Islet precursor cell (in vitro differentiated cells): ENCODE data around the gene CNTN5.
"Not testable (repeated sequence)": the region's sequence is repeated elsewhere in the genome, so short reads cannot be mapped to it uniquely, and the experiment has no call there.

Experiments
- DNase-seq: peaks from one replicate; pipeline ENCODE4 v3.0.0-alpha.2; 2018

CNTN5 gene

DNA sequence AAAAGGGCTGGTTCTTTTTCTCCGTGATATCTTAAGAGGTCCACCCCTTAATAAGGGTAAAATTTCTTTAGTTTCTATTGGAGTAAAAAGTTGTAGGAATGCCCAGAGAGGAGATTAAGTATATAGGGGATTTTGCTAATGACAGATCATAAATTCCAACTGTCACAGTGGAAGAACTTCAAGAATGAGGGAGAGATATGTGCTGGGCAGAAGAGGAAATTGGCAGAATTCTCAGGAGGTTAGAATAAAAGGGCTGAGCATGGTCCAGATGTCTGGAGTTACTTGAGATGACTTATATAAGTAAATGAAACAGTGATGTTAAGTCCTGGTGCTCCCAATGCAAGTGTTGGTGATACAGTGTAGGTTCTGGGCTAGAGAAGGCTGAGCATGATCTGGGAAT, 1248.8 kb downstream of the CNTN5 start:
- no peak for DNase-seq

DNA sequence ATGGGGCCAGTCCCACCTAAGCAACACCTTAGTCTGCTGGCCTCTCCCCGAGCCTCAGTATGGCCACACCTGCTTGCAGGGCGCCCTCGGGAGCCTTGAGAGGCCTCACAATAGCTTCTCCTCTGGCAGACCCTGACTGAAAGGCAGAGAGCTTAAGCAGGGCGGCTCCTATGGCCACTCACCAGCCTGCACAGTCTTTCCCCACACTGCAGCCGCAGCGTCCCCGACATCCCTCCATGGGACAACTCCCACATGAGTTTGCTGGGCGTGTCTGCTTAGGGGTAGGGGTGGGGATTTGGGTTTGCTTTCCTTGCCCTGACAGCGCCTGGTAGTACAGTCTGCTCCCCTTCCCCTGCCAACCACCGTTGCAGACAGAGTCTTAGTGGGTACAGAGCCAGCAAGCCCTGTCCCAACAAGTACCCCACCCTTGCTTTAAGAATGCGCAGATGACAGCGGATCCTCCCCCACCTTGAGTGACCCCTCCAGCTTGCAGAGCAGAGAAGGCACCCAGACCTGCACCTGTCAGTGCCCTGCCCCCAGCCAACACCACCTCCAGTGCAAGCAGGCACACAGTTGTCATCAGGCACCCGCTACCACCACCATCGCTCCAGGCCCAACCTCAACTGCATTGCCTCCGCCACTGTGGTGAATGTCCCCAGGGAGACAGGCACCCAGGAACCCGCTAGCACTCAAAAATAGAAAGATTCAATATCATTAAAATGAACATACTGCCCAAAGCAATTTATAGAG, 1252.5 kb downstream of the CNTN5 start:
- DNase-seq: no peak

GRCh38 chr11:100274466-100274865, 1253.7 kb downstream of the CNTN5 start:
- not testable (repeated sequence) for DNase-seq

DNA sequence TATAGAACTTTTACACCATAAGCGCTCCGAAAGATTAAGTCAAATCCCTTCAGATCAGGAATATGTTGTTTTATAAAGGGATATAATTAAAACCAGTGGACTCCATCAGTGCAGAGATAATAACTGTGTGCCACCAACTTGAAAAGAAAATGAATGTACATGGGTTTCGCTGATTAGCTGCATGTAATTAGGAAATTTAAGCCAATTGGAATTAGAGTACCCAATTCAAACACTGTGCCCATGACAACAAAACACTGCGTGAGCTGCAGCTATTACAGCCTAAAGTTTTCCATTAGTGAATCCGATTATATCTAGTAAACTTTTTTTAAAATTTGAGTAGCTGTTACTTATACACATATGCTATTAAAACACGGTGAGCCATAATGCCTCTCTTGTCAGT, 1274.0 kb downstream of the CNTN5 start:
- no peak for DNase-seq

DNA sequence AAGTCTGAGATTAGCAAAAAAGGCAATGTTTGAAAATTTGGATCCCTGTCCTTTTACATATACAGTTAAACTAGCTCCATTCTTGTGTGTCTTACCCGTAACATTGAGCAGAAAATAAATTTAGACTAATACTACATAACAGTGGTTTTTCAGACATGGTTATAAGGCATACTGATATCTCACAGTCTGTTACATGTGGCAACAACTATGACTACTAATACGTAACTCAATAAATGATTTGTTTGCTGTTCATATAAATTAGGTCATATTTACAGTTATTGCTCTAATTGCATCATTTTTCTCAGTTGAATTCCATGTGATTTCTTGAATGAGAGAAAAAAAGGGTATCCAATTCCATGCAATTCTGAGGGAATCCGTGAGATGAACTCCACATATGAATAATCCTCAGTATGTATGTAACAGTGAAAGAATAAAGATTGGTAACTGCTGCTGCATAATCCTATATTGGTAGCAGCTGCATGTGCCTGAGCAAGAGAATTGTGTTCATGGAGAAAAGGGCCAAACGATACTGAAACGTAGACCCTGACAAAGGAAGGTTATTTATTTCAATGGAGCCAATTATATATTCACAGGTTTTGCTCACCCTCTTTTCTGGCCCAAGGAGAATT, 1275.4 kb downstream of the CNTN5 start:
- DNase-seq: no peak

- no peak for DNase-seq
Observed at GRCh38 chr11:100297516-100297915, 1276.8 kb downstream of the CNTN5 start.

GRCh38 chr11:100302824-100303223, 1282.1 kb downstream of the CNTN5 start:
- DNase-seq: no peak

DNA sequence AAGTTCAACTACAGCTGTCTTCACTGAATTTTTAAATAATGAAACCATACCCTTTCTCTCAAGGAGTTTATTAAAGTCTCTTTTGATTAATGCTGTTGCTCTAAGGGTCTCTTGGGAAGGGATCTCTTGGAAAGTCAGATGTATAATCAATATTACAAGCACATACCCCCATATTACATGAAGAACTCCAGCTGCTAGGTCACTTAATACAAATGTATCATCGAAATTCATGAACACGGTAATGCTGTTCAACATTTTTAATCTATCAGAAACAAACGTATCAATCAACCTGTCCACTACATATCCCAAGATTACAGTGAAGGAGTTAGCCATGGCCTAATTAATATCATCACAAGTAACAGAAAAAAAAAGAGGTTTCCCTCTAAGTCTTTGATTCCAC, 1283.1 kb downstream of the CNTN5 start:
- DNase-seq: no peak

- no peak for DNase-seq
Observed at GRCh38 chr11:100308202-100308601, 1287.5 kb downstream of the CNTN5 start.

DNA sequence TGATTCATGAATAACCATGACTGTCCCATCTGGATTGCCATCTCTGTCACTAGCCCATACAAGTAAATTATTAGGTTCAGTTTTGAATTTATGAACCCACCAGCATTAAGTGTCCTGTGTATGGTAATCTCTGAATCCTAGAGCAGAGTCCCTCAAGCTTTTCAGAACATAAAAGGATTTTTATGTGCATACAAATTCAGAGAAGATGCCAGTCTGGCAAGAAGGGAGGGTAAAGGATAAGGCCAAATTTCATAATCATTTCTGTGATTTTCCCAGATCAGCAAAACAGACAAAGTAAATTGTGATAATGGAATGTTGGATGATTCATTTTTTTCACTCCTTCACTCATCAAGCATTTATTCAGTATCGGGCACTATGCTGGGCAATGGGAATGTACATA, 1295.2 kb downstream of the CNTN5 start:
- DNase-seq: no peak

- DNase-seq: no peak
Observed at GRCh38 chr11:100316952-100317351, 1296.2 kb downstream of the CNTN5 start.

- DNase-seq: no peak
Observed at GRCh38 chr11:100319691-100320090, 1298.9 kb downstream of the CNTN5 start.

DNA sequence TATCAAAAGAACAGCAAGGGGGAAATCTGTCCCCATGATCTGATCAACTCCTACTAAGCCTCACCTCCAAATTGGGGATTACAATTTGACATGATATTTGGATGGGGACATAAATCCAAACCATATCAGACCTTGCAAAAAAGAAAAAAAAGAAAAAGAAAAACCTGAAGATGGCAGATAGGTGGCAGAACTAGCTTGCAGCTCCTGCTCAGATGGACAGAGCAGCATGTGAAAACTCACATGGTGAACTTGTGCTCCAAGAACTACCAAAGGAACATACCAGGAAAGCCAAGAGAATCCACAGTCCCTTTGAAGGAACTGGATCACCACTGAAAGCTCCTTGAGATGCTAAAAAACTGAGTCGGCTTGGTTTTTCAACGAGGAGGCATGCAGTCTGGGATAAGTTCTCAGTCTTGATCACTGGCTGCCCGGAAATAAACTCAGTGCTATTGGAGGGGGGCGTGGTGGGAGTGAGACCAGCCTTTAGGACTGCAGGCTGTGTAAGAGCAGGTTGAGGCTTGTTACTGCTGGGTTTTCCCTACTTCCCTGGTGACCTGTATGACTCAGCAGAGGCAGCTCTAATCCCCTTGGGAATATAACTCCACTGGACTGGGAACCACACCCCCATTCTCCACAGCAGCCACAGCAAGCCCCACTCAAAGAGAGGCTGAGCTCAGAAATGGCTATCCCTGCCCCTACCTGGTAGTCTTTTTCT, 1308.0 kb downstream of the CNTN5 start:
- peak; percentile 59 for DNase-seq

- peak; percentile 57 for DNase-seq
Observed at GRCh38 chr11:100329352-100329751, 1308.6 kb downstream of the CNTN5 start.

DNA sequence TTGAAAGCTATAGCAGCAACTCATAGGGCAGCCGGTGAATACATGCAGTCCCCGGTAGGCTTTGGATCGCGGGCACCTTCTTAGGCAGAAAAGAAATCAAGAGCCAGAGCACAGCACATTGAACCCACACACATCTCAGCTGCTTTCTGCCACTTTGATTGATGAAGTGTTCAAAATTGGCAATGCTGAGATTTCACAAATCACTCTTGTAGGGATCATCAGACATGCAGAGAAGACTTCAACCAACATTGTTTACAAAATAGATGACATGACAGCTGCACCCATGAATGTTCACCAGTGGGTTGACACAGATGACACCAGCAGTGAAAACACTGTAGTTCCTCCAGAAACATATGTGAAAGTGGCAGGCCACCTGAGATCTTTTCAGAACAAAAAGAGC, 1316.1 kb downstream of the CNTN5 start:
- DNase-seq: no peak

- no peak for DNase-seq
Observed at GRCh38 chr11:100338144-100338840, 1317.5 kb downstream of the CNTN5 start.

GRCh38 chr11:100340466-100341319, 1319.9 kb downstream of the CNTN5 start:
- DNase-seq: no peak

GRCh38 chr11:100353083-100353482, 1332.3 kb downstream of the CNTN5 start:
- DNase-seq: no peak

DNA sequence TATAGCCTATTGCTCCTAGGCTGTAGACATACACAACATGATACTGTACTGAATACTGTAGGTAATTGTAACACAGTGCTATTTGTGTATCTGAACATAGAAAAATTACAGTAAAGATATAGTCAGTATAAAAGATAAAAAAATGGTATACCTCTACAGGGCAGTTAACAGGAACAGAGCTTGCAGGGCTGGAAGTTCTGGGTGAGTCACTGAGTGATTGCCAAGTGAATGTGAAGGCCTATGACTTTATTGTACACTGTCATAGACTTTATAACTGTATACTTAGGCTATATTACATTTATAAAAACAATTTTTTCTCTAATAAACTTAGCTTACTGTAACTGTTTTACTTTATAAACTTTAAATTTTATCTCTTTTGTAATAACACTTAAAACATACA, 1334.0 kb downstream of the CNTN5 start:
- DNase-seq: no peak

- no peak for DNase-seq
Observed at GRCh38 chr11:100356035-100356434, 1335.3 kb downstream of the CNTN5 start.

GRCh38 chr11:100359281-100359680, 1338.5 kb downstream of the CNTN5 start:
- DNase-seq: no peak

DNA sequence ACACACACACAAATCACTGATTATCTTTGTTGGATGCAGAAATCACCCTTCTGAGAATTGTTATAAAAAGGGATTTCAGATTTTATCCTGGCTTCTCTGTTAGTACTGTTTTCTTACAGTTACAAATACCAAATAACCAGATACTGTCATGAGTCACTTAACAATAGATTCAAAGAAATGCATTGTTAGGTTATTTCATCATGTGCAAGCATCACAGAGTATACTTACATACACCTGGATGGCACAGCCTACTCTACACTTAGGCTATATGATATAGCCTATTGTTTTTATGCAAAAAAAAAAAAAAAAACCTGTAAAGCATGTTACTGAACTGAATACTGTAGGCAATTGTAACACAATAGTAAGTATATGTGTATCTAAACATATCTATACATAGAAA, 1347.1 kb downstream of the CNTN5 start:
- no peak for DNase-seq
